Measurements from ENCODE around the gene MKNK2.
A peak's percentile ranks its signal among the peaks of the same experiment; 100 is the strongest.

Gene MKNK2

DNA sequence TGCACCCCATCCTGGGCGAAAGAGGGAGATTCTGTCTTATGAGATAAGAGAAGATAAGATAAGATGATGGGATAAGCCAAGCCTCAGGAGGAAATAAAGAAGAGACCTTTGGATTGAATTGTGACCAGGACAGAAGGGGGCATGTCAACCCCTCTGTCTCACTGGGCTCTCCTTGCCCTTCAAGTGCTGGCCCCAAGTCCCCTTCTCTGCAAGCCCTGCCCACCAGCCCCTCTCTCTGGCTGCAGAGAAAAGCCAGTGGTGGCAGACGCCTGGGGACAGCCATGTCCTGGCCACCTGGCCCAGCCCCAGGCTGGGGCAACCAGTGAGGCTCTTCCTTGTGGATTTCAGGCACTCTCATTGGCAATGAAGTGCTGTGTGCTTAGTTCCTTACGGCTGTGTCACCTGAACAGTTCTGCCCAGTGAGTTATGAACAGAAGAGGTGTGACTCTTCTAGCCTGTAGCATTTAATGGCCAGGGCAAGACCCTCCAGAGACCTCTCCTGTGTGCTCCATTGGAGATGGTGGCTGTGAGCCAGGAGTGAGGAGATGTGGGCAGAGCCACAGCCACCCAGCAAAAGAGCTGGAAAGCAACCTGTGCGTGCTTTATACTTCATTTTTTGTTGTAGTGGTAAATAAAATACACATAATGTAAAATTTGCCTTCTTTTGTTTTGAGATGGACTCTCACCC, 29.4 kb downstream of the MKNK2 start:
- DNase-seq = no peak

DNA sequence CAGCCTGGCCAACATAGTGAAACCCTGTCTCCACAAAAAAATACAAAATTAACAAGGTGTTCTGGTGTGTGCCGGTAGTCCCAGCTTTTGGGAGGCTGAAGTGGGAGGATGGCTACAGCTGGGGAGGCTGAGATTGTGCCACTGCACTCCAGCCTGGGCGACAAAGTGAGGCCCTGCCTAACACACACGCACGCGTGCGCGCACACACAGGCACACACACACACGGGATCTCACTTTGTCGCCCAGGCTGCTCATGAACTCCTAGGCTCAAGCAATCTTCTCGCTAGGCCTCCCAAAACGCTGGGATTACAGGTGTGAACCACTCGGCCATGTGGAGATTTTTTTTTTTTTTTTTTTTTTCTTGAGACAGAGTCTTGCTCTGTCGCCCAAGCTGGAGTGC, 32.3 kb downstream of the MKNK2 start:
- DNase-seq = no peak

DNA sequence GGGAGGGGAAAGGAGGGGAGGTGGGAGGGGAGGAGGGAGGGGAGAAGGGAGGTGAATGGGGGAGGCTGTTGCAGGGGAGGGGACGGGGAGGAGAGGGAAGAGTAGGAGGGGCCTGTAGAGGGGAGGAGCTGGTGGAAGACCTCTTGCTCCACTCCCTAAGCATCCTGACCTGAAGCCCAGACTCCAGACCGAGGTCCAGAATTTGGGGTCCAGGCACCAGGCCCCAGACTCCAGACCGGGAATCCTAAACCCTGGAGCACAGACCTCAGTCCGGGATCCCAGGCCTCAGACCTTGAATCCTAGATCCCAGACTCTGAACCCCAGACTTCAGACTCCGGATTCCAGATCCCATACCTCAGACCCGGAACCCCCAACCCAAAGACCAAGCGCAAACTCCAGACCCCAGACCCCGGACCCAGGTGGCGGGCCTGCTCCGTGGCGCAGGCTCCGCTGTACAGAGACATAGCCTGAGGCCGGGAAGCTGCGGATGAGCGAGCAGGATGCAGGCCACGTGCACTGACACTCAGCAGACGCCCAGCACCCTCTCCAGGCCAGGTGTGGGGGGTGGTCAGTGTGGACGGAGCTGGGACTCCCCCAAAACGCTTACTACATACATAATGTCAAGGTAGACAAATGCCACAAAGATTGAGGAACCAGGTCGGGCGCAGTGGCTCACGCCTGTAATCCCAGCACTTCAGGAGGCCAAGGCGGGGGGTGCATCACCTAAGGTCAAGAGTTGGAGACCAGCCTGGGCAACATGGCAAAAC, 34.8 kb downstream of the MKNK2 start:
- no peak for DNase-seq

DNA sequence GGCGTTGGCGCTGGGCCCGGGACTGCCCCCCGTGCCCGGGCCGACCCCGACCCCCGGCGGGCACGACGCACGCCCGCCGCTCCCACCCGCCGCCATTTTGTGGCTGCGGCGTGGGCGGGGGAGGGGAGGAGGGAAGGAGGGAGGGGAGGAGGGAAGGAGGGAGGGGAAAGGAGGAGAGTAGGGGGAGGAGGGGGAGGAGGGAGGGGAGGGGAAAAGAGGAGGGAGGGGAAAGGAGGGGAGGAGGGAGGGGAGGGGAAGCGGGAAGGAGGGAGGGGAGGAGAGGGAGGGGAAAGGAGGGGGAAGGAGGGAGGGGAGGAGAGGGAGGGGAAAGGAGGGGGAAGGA, 35.5 kb downstream of the MKNK2 start, which contains the start of gene BTBD2:
BTBD2 (minus strand) TSS at position 107 of the 343 bp plus-strand sequence; CDS start at position 96, 11 bp downstream.
- DNase-seq = peak; percentile 34

DNA sequence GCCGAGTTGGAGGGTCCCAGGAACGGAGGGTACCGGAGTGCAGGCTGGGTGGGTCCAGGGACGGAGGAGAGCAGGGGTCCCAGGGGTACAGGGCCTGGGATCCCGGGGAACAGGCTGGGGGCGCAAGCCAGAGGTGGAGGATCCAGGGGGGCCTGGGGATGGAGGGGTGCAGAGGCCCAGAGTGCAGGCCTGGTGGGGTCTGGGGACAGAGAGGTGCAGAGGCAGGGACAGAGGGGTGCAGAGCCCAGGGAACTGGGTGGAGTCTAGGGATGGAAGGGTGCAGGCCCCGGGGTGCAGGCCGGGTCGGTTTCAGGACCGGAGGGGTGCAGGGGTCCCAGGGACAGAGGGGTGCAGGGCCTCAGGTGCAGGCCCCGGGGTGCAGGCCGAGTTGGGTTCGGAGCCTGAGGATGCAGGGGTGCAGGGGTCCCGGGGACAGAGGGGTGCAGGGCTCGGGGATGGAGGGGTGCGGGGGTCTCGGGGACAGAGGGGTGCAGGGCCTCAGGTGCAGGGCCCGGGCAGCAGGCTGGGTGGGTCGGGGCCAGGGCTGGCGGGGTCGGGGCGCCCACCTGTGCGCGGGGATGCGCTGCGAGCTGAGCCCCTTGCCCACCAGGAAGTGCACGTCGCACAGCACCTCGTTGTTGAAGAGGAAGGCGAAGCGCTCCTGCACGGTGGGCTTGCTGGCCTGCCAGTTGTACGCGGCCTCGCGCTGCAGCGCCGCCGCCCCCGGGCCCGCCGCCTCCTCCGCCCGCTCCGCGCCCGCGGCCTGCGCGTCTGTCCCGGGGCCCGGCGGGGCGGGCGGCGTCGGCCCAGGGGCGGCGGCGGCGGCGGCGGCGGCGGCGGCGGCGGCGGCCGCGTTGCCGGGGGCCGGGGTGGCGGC, 36.1 kb downstream of the MKNK2 start:
- DNase-seq = no peak

DNA sequence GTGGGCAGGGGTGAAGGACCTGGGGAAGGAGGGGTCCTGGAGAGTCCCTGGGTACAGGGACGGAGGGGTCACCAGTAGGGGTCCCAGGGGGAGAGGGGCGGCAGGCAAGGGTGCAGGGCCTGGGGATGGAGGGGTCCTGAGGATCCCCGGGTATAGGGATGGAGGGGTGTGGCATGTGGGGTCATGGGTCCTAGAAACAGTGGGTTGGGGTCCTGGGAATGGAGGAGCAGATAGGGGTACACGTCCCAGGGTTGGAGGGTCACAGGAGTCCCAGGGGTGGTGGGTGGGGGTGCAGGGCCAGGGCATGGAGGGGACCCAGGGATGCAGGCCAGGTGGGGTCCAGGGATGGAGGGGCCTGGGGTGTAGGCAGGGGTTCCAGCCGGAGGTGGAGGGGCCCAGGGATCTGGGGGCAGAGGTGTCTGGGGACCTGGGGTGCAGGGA, 36.9 kb downstream of the MKNK2 start:
- DNase-seq = no peak

DNA sequence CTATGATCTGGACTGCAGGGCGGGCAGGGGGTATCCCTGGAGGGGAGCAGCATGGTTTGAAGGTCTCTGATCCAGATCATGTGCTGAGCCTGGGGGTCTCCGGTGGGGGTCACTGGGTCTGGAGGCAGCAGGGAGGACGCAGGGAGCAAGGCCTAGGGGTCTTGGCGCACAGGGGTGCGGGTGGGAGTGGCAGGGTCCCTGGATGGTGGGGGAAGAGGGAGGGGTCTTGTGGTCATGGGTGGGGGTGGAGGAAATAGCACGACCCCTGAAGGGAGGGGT, 37.4 kb downstream of the MKNK2 start:
- DNase-seq = no peak

DNA sequence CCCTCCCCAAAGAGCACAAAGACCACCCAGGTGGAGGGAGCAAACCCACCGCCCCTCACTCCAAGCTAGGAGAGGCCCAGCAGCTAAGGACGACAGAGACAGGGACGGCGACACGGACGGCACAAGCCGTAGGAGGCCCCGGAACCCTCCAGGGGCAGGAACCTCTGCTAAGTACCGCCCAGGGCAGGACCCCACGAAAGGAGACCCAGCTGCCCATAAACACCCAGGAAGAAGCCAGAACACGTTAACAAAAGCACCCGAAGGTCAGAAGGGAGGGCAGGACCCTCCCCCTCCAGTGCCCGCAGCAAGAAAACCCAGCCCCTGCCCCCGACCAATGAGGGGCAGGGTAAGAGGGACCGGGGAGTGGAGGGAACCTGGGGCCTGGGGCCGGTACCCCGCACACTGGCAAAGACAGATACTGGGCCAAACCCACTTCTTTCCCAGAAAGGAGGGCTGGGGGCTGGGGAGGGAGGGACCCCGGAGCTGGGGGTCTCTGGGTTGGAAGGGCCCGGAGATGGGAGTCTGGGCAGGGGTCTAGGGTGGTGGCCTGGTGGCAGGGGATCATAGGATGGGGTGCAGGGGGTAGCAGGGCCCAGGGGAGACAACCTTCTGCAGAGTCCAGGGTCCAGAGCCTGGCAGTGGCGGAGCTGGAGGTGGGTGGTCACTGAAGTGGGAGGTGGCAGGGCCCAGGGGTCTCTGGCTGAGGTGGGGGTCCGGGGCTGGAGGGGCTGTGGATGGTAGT, 37.9 kb downstream of the MKNK2 start:
- DNase-seq = no peak

DNA sequence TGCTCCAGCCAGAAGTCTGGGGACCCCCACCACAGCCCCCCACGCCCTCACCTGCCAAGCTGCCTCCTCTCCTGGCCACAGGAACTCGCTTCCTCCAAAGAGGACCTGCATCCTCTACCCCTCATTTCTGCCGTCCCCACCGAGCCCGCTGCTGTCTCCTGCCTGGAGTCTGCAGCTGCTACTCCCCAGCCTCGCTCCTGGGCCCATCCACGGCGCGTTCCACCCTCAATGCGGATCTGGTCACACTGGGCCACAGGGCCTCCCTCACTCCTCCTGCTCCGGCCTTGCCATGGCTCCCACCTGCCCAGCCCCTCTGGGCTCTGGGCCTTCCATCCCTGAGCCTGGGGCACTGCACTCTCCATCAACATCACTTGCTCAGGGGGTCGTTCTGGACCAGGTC, 39.9 kb downstream of the MKNK2 start:
- DNase-seq = no peak

DNA sequence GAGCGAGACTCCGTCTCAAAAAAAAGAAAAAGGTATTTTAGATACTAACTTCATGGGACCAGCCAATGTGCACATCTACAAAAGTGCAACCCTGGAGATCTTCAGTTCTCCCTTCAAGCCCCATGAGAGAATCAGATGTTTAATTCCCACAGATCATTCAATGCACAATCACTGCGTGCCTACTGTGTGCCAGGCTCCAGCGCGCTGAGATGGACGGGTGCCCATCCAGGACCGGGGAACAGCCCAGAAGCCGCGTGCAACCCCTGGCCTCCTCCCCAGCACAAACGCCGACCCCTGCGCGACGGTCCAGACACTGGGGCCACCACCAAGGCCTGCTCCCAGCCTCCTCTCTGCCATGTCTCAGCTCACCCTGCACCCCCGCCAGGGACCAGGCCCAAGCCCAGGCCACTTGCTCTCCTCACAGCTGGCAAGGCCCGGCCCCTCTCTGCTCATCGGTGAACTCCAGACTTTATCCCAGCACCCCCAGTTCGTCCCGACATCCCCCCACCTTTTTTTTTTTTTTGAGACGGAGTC, 40.8 kb downstream of the MKNK2 start:
- DNase-seq = no peak

DNA sequence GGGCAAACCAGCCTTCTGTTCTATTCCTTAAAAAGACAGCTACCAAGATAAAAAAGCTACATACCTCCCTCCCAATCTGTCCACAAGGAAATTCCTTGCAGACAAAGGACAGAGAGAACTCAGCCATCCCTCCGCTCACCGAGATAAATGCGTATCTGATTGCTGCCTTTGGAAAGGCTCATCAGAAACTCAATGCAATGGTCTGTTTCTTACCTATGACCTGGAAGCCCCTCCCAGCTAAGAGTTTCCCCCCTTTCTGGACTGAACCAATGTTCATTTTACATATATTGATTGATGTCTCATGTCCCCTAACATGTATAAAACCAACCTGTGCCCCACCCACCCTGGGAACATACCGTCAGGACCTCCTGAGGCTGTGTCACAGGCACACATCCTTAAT, 47.2 kb downstream of the MKNK2 start:
- DNase-seq = no peak

DNA sequence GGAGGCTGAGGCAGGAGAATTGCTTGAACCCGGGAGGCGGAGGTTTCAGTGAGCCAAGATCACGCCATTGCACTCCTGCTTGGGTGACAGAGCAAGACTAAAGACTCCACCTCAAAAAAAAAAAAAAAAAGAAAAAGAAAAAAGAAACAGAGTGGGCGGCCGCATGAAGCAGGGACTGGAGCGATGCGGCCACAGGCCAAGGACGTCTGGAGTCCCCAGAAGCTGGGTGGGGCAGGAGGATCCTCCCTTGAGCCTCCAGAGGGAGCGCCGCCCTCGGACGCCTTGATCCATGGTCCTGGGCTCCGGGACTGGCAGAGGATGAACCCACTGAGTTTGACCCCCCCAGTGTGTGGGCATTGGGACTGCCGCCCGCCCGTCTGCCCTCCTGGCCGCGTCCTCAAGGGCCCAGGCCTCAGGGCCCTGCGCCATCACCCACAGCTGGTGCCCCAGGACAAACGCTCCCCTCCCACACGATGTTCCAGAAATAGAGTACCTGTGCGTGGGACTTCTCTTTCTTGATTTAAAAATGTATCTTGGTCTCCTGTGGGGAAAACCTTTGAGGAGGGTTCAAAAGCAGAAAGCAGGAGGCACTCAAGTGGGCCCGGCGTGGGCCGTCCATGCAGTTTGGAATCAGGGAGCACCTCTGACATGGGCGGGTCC, 51.1 kb downstream of the MKNK2 start:
- no peak for DNase-seq

DNA sequence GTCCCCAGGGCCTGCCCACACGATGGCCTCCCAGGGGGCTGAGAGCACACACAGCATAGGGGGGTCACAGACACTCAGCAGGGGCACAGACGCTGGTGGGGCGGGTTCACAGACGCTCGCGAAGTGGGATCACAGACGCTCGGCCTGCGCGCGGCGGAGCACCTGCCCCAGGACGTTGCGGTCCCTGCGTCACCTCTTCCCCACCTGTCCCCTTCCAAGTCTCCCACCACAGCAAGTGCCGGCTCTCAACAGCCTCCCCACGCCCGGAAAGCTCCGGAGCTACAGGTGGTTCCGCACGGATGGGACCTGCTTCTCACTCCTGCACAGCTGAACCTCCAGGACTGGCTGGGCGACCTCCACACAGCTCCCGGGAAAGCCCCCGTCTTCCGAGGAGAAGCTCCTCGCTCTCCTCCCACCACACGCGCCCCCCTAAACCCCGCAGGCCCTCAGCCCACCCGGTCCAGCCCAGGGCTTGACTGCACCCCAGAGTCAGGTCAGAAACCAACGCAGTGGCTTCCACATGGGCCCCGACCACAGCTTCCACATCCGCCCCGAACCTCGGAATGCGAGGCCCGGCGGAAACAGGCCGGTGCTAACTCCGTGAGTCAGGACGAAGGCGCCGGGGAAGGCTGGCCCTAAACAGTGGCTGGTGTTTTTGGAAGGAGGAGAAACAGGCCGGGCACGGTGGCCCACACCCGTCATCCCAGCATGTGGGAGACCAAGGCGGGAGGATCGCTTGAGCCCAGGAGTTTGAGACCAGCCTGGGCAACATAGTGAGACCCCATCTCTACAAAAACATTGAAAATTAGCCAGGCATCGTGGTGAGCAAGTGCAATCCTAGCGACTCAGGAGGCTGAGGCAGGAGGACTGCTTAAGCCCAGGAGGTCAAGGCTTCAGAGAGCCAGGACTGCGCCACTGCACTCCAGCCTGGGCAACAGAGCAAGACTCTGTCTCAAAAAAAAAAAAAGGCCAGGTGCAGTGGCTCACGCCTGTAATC, 52.0 kb downstream of the MKNK2 start:
- no peak for DNase-seq

DNA sequence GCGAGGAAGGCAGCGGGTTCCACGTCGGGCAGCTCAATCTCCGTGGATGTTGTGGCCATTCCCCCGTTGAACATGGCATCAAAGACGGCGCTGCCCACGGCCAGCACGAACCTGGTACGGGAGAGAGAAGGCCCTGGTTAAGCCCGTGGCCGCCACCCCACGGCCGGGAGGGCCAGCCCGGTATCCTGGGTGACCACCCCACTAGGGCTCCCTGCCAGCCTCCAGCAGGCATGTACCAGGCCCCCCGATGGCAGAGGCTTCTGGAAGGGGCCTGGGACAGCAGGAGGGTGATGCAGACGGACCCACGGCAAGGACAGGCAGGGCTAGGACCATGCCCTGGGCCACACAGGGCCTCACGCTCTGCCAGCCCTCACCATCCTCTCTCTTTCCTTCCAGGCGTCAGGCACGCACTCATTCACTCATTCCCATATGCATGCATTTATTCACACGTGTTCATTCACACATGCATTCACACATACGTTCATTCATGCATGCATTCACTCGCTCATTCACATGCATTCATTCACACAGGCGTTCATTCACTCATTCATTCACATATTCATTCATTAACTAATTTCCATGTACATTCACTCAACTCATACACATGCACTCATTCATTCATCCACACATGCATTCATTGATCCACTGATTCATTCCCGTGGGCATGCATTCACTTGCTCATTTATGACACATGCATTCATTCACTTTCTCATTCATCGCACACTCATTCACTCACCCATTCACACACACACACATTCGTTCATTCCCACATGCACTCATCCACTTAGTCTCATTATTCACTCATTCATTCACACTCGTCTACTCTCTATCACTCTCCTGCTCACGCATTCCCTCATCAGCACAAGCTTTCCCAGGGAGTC, 53.5 kb downstream of the MKNK2 start:
- no peak for DNase-seq

DNA sequence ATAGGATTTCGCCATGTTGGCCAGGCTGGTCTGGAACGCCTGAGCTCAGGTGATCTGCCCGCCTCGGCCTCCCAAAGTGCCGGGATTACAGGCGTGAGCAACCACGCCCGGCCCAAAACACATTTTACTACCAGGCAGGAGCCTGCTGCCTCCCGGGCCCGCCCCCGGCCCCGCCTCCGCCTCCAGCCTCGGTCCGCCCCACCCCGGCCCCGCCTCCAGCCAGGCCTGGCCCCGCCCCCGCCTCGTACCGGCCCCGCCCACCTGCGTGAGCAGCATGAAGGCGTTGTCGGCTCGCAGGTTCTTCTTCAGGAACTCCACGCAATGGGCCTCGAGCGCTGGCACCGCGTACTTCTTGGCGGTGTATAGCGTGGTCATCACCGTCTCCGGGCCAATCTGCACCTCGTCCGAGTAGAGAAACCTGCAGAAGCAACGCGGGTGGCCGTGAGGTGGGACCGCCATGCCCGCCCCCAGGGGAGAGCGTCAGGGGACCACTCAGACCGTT, 58.2 kb downstream of the MKNK2 start:
- no peak for DNase-seq

DNA sequence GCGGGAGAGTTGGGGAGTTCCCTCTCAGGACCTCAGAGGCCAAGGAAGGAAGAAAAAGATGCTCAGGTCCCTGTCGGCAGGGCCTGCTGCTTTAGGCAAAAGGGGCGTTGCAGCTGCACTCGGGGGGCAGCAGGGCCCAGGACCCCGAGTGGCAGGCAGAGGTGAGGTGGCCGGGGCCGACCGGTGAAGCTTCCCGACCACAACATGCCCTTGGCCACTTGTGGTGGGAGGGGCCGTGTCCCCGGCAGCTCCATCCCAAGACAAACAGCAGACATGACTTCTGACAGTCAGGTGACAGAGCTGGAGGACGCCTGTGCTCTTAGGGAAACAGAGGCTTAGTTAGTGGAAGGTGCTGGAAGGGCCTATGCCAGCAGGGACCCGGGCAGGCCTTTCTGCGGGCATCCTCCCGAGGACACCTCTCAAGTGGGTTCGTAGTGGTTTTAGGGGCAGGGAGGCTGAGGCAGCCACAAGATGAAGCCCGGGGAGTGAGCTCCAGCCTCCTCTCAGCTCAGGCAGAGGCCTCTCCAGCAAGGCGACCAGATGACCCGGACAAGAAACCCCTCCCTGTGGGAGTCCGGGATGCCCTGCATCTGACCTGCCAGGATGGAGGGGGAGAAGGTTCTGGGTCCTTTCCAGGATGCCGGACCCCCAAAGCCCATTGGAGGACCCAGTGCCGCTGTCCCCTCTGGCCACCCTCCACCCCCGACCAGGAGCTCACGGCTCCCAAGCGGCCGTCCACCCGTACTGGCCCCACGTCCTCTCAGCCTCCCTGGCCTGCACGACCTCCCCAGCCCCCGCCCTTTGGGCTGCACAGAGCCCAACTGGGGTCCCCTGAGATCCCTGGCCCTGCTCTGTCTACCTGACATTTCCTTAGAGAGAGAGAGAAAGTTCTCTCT, 59.8 kb downstream of the MKNK2 start:
- DNase-seq = no peak

DNA sequence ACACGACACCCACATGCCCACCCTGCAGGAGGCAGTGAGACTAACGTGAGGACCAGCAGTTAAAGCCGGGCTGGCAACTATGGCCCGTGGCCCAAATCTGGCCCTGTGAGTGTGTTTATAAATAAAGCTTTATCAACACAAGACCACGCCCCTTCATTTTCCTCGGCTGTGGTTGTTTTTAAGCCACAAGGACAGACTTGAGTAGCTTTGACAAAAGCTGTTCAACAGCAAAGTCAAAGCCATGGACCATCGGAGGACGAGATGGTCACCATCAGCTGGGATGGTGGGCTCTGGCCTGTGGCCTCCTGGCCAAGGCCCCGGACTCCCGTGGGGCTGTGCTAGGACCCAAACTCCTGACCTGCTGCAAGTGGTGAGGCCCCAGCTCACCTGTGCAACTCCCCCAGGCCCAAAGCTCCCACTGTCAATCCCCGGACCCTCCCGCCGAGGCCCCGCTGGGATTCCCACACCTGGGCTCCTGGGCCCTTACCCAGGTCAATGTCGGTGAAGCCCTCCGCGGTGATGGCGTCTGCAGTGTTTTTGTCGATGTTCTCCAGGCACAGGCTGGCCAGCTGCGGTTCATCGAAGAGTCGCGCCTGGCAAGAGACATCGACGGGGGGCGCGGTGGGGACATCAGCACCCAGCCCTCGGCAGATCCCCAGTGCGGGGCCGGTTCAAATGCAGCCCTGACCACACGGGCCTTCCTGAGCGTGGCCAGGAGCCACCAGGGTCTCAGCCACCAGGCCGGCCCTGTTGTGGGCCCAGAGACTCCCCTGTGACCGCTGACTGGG, 60.6 kb downstream of the MKNK2 start:
- DNase-seq = no peak
